Measurements from ENCODE around the gene PKDREJ. TPM values are rescaled to one million over a fixed set of nuclear protein-coding genes. Genes with fewer than 3 reads are reported as not detected.

Gene PKDREJ
- total RNA-seq, 2 experiments from 2014 or later: not detected

GRCh38 chr22:46239261-46240048, 23.7 kb downstream of the PKDREJ start:
- Mint-ChIP-seq H3K9me3 (no peaks in the 10 kb centered on the region), H3K4me1 (ENCODE audit: low read depth) (peaks cover 14% of the 10 kb centered on the region), H3K36me3 (peaks cover 22% of the 10 kb centered on the region), H3K27ac (no peak overlapping the region), H3K27me3 (no peaks in the 10 kb centered on the region), H3K4me3 (no peak overlapping the region)
- ChIA-PET POLR2A (no interaction called here), CTCF (interaction anchor here (0.5 kb wide), 1 partner anchor 12 kb away, joined by 3 read pairs; no protein-coding TSS in a partner anchor)
- DNase-seq: peak; percentile 11
- intact Hi-C loops (cut with micrococcal nuclease): no loop called here

GRCh38 chr22:46238541-46238940, 24.6 kb downstream of the PKDREJ start:
- H3K27ac Mint-ChIP-seq: no peak overlapping the region
- H3K9me3 Mint-ChIP-seq: no peaks in the 10 kb centered on the region
- CTCF ChIA-PET: no interaction called here
- H3K27me3 Mint-ChIP-seq: no peaks in the 10 kb centered on the region
- H3K36me3 Mint-ChIP-seq: peaks cover 18% of the 10 kb centered on the region
- no peak for DNase-seq
- POLR2A ChIA-PET: no interaction called here
- H3K4me3 Mint-ChIP-seq: no peak overlapping the region
- intact Hi-C loops (cut with micrococcal nuclease): no loop called here
- peaks cover 14% of the 10 kb centered on the region for H3K4me1 Mint-ChIP-seq (ENCODE audit: low read depth)

GRCh38 chr22:46237453-46238124, 25.6 kb downstream of the PKDREJ start:
- Mint-ChIP-seq H3K4me1 (ENCODE audit: low read depth) (peaks cover 14% of the 10 kb centered on the region), H3K4me3 (no peak overlapping the region), H3K27me3 (no peaks in the 10 kb centered on the region), H3K27ac (no peak overlapping the region), H3K9me3 (no peaks in the 10 kb centered on the region), H3K36me3 (peaks cover 15% of the 10 kb centered on the region)
- DNase-seq: no peak
- ChIA-PET CTCF (interaction anchor here (0.6 kb wide), 1 partner anchor 68 kb away, joined by 3 read pairs; no protein-coding TSS in a partner anchor), POLR2A (interaction anchor here (0.5 to 0.6 kb wide), 2 partner anchors 800 to 1315 kb away, joined by 3 to 4 read pairs; no protein-coding TSS in a partner anchor)
- intact Hi-C loops (cut with micrococcal nuclease): no loop called here

- H3K27me3 Mint-ChIP-seq: no peaks in the 10 kb centered on the region
- POLR2A ChIA-PET: no interaction called here
- peaks cover 15% of the 10 kb centered on the region for H3K36me3 Mint-ChIP-seq
- intact Hi-C loops (cut with micrococcal nuclease): no loop called here
- H3K9me3 Mint-ChIP-seq: no peaks in the 10 kb centered on the region
- DNase-seq: no peak
- H3K4me3 Mint-ChIP-seq: no peak overlapping the region
- peaks cover 9% of the 10 kb centered on the region for H3K4me1 Mint-ChIP-seq (ENCODE audit: low read depth)
- CTCF ChIA-PET: no interaction called here
- no peak overlapping the region for H3K27ac Mint-ChIP-seq
Observed at GRCh38 chr22:46234969-46235368, 28.2 kb downstream of the PKDREJ start.

GRCh38 chr22:46233231-46233630, 29.9 kb downstream of the PKDREJ start:
- no peaks in the 10 kb centered on the region for H3K27me3 Mint-ChIP-seq
- H3K27ac Mint-ChIP-seq: no peak overlapping the region
- intact Hi-C loops (cut with micrococcal nuclease): no loop called here
- peaks cover 13% of the 10 kb centered on the region for H3K36me3 Mint-ChIP-seq
- CTCF ChIA-PET: no interaction called here
- POLR2A ChIA-PET: no interaction called here
- no peaks in the 10 kb centered on the region for H3K4me1 Mint-ChIP-seq (ENCODE audit: low read depth)
- no peaks in the 10 kb centered on the region for H3K9me3 Mint-ChIP-seq
- DNase-seq: no peak
- no peak overlapping the region for H3K4me3 Mint-ChIP-seq

- Mint-ChIP-seq H3K27ac (no peak overlapping the region), H3K9me3 (no peaks in the 10 kb centered on the region), H3K36me3 (peaks cover 3% of the 10 kb centered on the region), H3K4me1 (ENCODE audit: low read depth) (no peaks in the 10 kb centered on the region), H3K4me3 (no peak overlapping the region), H3K27me3 (no peaks in the 10 kb centered on the region)
- DNase-seq: no peak
- intact Hi-C loops (cut with micrococcal nuclease): no loop called here
- ChIA-PET POLR2A (no interaction called here), CTCF (no interaction called here)
Observed at GRCh38 chr22:46230262-46230901, 32.8 kb downstream of the PKDREJ start.

GRCh38 chr22:46229701-46230100, 33.4 kb downstream of the PKDREJ start:
- no peak overlapping the region for H3K27ac Mint-ChIP-seq
- ChIA-PET CTCF (interaction anchor here (0.6 kb wide), 1 partner anchor 17 kb away, joined by 3 read pairs; no protein-coding TSS in a partner anchor), POLR2A (no interaction called here)
- H3K27me3 Mint-ChIP-seq: no peaks in the 10 kb centered on the region
- no peaks in the 10 kb centered on the region for H3K9me3 Mint-ChIP-seq
- no peak for DNase-seq
- intact Hi-C loops (cut with micrococcal nuclease): no loop called here
- H3K4me3 Mint-ChIP-seq: no peak overlapping the region
- no peaks in the 10 kb centered on the region for H3K36me3 Mint-ChIP-seq
- H3K4me1 Mint-ChIP-seq (ENCODE audit: low read depth): no peaks in the 10 kb centered on the region

GRCh38 chr22:46226577-46226976, 36.6 kb downstream of the PKDREJ start:
- DNase-seq: no peak
- ChIA-PET POLR2A (no interaction called here), CTCF (interaction anchor here (1.4 kb wide), 1 partner anchor 37 kb away, joined by 3 read pairs; the partner anchor contains the start of gene PKDREJ)
- Mint-ChIP-seq H3K9me3 (no peaks in the 10 kb centered on the region), H3K36me3 (peaks cover 2% of the 10 kb centered on the region), H3K27ac (no peak overlapping the region), H3K27me3 (no peaks in the 10 kb centered on the region), H3K4me3 (no peak overlapping the region), H3K4me1 (ENCODE audit: low read depth) (no peaks in the 10 kb centered on the region)
- intact Hi-C loops (cut with micrococcal nuclease): no loop called here

GRCh38 chr22:46225631-46226030, 37.5 kb downstream of the PKDREJ start:
- no peaks in the 10 kb centered on the region for H3K9me3 Mint-ChIP-seq
- H3K4me1 Mint-ChIP-seq (ENCODE audit: low read depth): peaks cover 6% of the 10 kb centered on the region
- H3K27me3 Mint-ChIP-seq: no peaks in the 10 kb centered on the region
- no peak overlapping the region for H3K4me3 Mint-ChIP-seq
- H3K27ac Mint-ChIP-seq: no peak overlapping the region
- intact Hi-C loops (cut with micrococcal nuclease): no loop called here
- no peak for DNase-seq
- ChIA-PET POLR2A (no interaction called here), CTCF (no interaction called here)
- peaks cover 7% of the 10 kb centered on the region for H3K36me3 Mint-ChIP-seq

- intact Hi-C loops (cut with micrococcal nuclease): no loop called here
- ChIA-PET CTCF (no interaction called here), POLR2A (no interaction called here)
- Mint-ChIP-seq H3K27ac (no peak overlapping the region), H3K27me3 (no peaks in the 10 kb centered on the region), H3K4me1 (ENCODE audit: low read depth) (peaks cover 8% of the 10 kb centered on the region), H3K36me3 (peaks cover 7% of the 10 kb centered on the region), H3K4me3 (no peak overlapping the region), H3K9me3 (no peaks in the 10 kb centered on the region)
- DNase-seq: no peak
Observed at GRCh38 chr22:46224898-46225290, 38.2 kb downstream of the PKDREJ start.

- DNase-seq: no peak
- peaks cover 12% of the 10 kb centered on the region for H3K36me3 Mint-ChIP-seq
- H3K4me3 Mint-ChIP-seq: no peak overlapping the region
- H3K27ac Mint-ChIP-seq: no peak overlapping the region
- ChIA-PET CTCF (no interaction called here), POLR2A (no interaction called here)
- intact Hi-C loops (cut with micrococcal nuclease): no loop called here
- peaks cover 15% of the 10 kb centered on the region for H3K4me1 Mint-ChIP-seq (ENCODE audit: low read depth)
- H3K27me3 Mint-ChIP-seq: no peaks in the 10 kb centered on the region
- H3K9me3 Mint-ChIP-seq: no peaks in the 10 kb centered on the region
Observed at GRCh38 chr22:46224044-46224897, 38.9 kb downstream of the PKDREJ start.

GRCh38 chr22:46220921-46221320, 42.2 kb downstream of the PKDREJ start:
- Mint-ChIP-seq H3K36me3 (peaks cover 21% of the 10 kb centered on the region), H3K27me3 (no peaks in the 10 kb centered on the region), H3K27ac (peak overlapping the region; percentile 68), H3K9me3 (no peaks in the 10 kb centered on the region), H3K4me1 (ENCODE audit: low read depth) (peaks cover 15% of the 10 kb centered on the region), H3K4me3 (no peak overlapping the region)
- DNase-seq: peak; percentile 40
- intact Hi-C loops (cut with micrococcal nuclease): loop anchor here (2.0 kb wide), 1 partner anchor 30 kb away; the partner anchor contains the start of gene CDPF1
- ChIA-PET POLR2A (no interaction called here), CTCF (interaction anchor here (0.7 kb wide), 1 partner anchor 135 kb away, joined by 5 read pairs; no protein-coding TSS in a partner anchor)
